ENCODE data around the gene ADAMTS8. TPM values are rescaled to one million over a fixed set of nuclear protein-coding genes. Genes with fewer than 3 reads are reported as not detected.

ADAMTS8 gene
- total and polyA plus RNA-seq, 10 of the 15 experiments (the other 5 are each of a cell fraction or from before 2014, with no cell fraction given) = not detected

DNA sequence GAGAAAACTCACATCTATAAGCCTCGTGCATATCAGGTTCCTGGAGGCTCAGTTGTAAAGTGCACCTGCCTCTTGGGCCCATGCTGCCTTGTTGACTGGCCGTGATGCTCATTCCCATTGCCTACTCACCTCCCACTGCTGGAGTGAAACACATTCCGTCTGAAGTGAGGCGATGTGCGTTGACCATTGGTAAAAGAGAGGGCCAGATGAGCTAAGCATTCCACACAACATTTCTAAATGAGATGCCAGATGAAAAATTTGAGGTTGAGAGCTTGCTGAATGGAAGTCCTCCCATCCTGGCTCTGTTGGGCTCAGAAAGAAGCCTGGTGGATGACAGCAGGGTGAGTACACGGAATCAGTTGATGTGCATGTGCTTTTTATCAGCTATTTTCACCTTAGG, 11.5 kb upstream of the ADAMTS8 start:
- H3K79me2 ChIP-seq (ENCODE audit: control insufficient read depth, insufficient read depth, low read length) = no peaks in the 10 kb centered on the region
- H3K4me1 ChIP-seq (ENCODE audit: control insufficient read depth, insufficient read depth, low read length) = no peaks in the 10 kb centered on the region
- H3K27me3 ChIP-seq (replicated peaks in 1 of 2; ENCODE audit: control insufficient read depth in 2 of 2, insufficient read depth in 2 of 2, low read length in 1 of 2) = peaks cover 0 to 2% of the 10 kb centered on the region in 2 experiments; a peak in 3 of 4 replicates
- H3K9me3 ChIP-seq (replicated peaks; ENCODE audit: control insufficient read depth, insufficient read depth, low read length) = no peaks in the 10 kb centered on the region
- H3K4me3 ChIP-seq = no peak overlapping the region
- H2AFZ ChIP-seq (ENCODE audit: control insufficient read depth, low read depth, low read length) = no peak overlapping the region
- no peak overlapping the region for H3K27ac ChIP-seq (ENCODE audit: control insufficient read depth, insufficient read depth)
- H4K20me1 ChIP-seq (ENCODE audit: control insufficient read depth, insufficient read depth) = no peaks in the 10 kb centered on the region; the same call in 1 of the 2 replicates
- no peaks in the 10 kb centered on the region for H3K36me3 ChIP-seq (ENCODE audit: control insufficient read depth in 2 of 2, insufficient read depth in 2 of 2, low read length in 1 of 2)
- WGBS (ENCODE audit: insufficient coverage, insufficient replicate concordance, low lambda C conversion rate, missing lambda C conversion rate) = 42% methylated on average over 6 of the region's 6 CpGs
- H3K4me2 ChIP-seq (ENCODE audit: control insufficient read depth, insufficient read depth) = no peak overlapping the region
- H3K9ac ChIP-seq (ENCODE audit: control insufficient read depth, insufficient read depth, low read length) = no peak overlapping the region
- ChIA-PET POLR2A (no interaction called here), RAD21 (ENCODE audit: unreplicated experiment) (no interaction called here), CTCF (interaction anchor here (1.0 kb wide), 1 partner anchor 422 kb away, joined by 4 read pairs; no protein-coding TSS in a partner anchor), SMC1A (ENCODE audit: uncharacterized antibody, unreplicated experiment) (interaction anchor here (0.9 kb wide), 1 partner anchor 420 kb away, joined by 3 read pairs; no protein-coding TSS in a partner anchor)
- FAIRE-seq = no peak
- DNase-seq (ENCODE audit: low read depth, low spot score) = no peak
- in situ Hi-C loops (cut with MboI) (loop anchor here (10.0 kb wide), 1 partner anchor 425 kb away; no protein-coding TSS in a partner anchor), intact Hi-C loops (cut with micrococcal nuclease; ENCODE audit: unreplicated experiment) (loop anchor here (10.0 kb wide), 1 partner anchor 245 kb away; no protein-coding TSS in a partner anchor)
- no TSS peak for BruUV-seq (replicated peaks)
- TF ChIP-seq BRCA1 (IDR thresholded peaks at IDR 0.05; ENCODE audit: low read depth, low read length) (no peak), ZBTB11 (CRISPR knock-in tag; IDR thresholded peaks at IDR 0.05) (no peak)
- no peak for ATAC-seq

DNA sequence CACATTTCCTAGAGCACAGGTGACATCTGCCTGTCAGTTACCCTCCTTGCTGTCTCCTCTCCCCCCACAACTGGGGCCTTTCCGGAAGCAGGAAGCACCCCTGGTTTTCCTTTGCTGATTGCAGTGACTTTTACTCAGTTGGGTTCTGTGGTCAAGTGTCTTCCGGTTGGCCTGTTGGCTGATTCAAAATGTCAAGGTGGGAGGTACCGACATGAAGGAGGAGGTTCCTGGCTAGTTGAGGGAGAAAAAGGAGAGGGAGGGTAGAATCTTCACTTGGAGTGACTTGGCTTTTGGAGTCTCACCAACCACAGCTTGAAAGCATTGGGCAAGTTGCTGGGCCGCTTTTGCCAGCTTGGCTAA, 10.7 kb upstream of the ADAMTS8 start:
- no peak for ATAC-seq
- BruUV-seq (replicated peaks) = no TSS peak

More for the DNA sequence above, 10.7 kb upstream of the ADAMTS8 start:
- Histone ChIP-seq H3K9me3 (replicated peaks; ENCODE audit: control insufficient read depth, insufficient read depth, low read length) (no peaks in the 10 kb centered on the region), H4K20me1 (ENCODE audit: control insufficient read depth, insufficient read depth) (no peaks in the 10 kb centered on the region; the same call in 1 of the 2 replicates), H2AFZ (ENCODE audit: control insufficient read depth, low read depth, low read length) (no peak overlapping the region), H3K4me1 (ENCODE audit: control insufficient read depth, insufficient read depth, low read length) (no peaks in the 10 kb centered on the region), H3K79me2 (ENCODE audit: control insufficient read depth, insufficient read depth, low read length) (no peaks in the 10 kb centered on the region), H3K27ac (ENCODE audit: control insufficient read depth, insufficient read depth) (no peak overlapping the region), H3K4me3 (no peak overlapping the region), H3K4me2 (ENCODE audit: control insufficient read depth, insufficient read depth) (no peak overlapping the region), H3K27me3 (replicated peaks in 1 of 2; ENCODE audit: control insufficient read depth in 2 of 2, insufficient read depth in 2 of 2, low read length in 1 of 2) (peaks cover 0 to 2% of the 10 kb centered on the region in 2 experiments; a peak in 3 of 4 replicates), H3K36me3 (ENCODE audit: control insufficient read depth in 2 of 2, insufficient read depth in 2 of 2, low read length in 1 of 2) (no peaks in the 10 kb centered on the region), H3K9ac (ENCODE audit: control insufficient read depth, insufficient read depth, low read length) (no peak overlapping the region)
- CTCF ChIA-PET = no interaction called here
- DNase-seq (ENCODE audit: low read depth, low spot score) (no peak), FAIRE-seq (no peak)
- intact Hi-C loops (cut with micrococcal nuclease; ENCODE audit: unreplicated experiment) (loop anchor here (10.0 kb wide), 1 partner anchor 246 kb away; no protein-coding TSS in a partner anchor), in situ Hi-C loops (cut with MboI) (loop anchor here (10.0 kb wide), 1 partner anchor 426 kb away; no protein-coding TSS in a partner anchor)
- SMC1A ChIA-PET (ENCODE audit: uncharacterized antibody, unreplicated experiment) = interaction anchor here (0.9 kb wide), 1 partner anchor 421 kb away, joined by 3 read pairs; no protein-coding TSS in a partner anchor
- 30% methylated on average over 4 of the region's 4 CpGs for WGBS (ENCODE audit: insufficient coverage, insufficient replicate concordance, low lambda C conversion rate, missing lambda C conversion rate)
- TF ChIP-seq RUNX3 (IDR thresholded peaks at IDR 0.05; ENCODE audit: low read length) (peak; percentile 41), CTCF (IDR thresholded peaks at IDR 0.05 in 2 of 3, conservative IDR thresholded peaks at IDR 0.05 in 1 of 3; ENCODE audit: control insufficient read depth in 2 of 3, extremely low read depth in 1 of 3, insufficient read depth in 1 of 3, low read depth in 3 of 3, low read length in 3 of 3) (no peak)
- RAD21 ChIA-PET (ENCODE audit: unreplicated experiment) = interaction anchor here (1.3 kb wide), 1 partner anchor 226 kb away, joined by 3 read pairs; no protein-coding TSS in a partner anchor
- POLR2A ChIA-PET = no interaction called here
